ENCODE data around the gene LRTM1. TPM values are rescaled to one million over a fixed set of nuclear protein-coding genes. Genes with fewer than 3 reads are reported as not detected.

The LRTM1 gene
- total RNA-seq, 2 donors from 2014 or later, result not detected

GRCh38 chr3:54932606-54933005 is 4.7 kb upstream of the LRTM1 start:
- H3K9me3 Mint-ChIP-seq, result peaks cover 0 to 2% of the 10 kb centered on the region in 2 donors
- ATAC-seq (replicated peaks in 1 of 2) (no peak), DNase-seq (no peak)
- no peaks in the 10 kb centered on the region for H3K27me3 Mint-ChIP-seq (ENCODE audit: low read depth)
- H3K27ac Mint-ChIP-seq, result no peak overlapping the region
- no peak overlapping the region for H3K4me3 Mint-ChIP-seq
- no peaks in the 10 kb centered on the region for H3K4me1 Mint-ChIP-seq (ENCODE audit: low read depth)
- H3K36me3 Mint-ChIP-seq (ENCODE audit: insufficient read depth in 2 of 2), result no peaks in the 10 kb centered on the region

GRCh38 chr3:54931182-54931581 is 3.3 kb upstream of the LRTM1 start:
- Mint-ChIP-seq H3K9me3 (no peaks in the 10 kb centered on the region), H3K27me3 (ENCODE audit: low read depth) (no peaks in the 10 kb centered on the region), H3K4me1 (ENCODE audit: low read depth) (no peaks in the 10 kb centered on the region), H3K27ac (no peak overlapping the region), H3K36me3 (ENCODE audit: insufficient read depth in 2 of 2) (no peaks in the 10 kb centered on the region), H3K4me3 (no peak overlapping the region)
- DNase-seq (no peak), ATAC-seq (replicated peaks in 1 of 2) (no peak)

DNA sequence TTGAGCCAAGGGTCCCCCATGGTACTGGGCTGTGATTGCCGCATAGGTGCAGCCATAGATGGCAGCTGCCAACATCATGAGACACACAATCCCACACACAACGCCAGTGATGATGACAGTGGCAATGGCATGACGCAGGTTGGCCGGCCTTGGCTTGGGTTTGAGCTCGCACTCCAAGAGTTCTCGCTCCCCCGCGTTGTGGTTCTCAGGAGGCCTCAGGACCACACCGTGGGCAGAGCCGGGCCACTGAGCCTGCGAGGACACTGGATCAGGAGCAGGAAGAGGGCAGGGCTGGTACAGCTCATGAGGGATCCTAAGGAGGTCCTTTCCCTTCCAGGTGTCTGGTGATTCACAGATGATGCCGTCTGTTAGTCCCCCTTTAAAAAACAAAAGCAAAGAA is 9.3 kb downstream of the LRTM1 start:
- Mint-ChIP-seq H3K4me1 (ENCODE audit: low read depth) (no peaks in the 10 kb centered on the region), H3K4me3 (no peak overlapping the region), H3K27me3 (ENCODE audit: low read depth) (no peaks in the 10 kb centered on the region), H3K9me3 (peaks cover 0 to 5% of the 10 kb centered on the region in 2 donors), H3K27ac (no peak overlapping the region), H3K36me3 (ENCODE audit: insufficient read depth in 2 of 2) (no peaks in the 10 kb centered on the region)
- ATAC-seq (replicated peaks in 1 of 2), result no peak
- DNase-seq, result no peak

GRCh38 chr3:54917862-54918261 is 10.0 kb downstream of the LRTM1 start:
- Mint-ChIP-seq H3K27me3 (ENCODE audit: low read depth) (no peaks in the 10 kb centered on the region), H3K36me3 (ENCODE audit: insufficient read depth in 2 of 2) (no peaks in the 10 kb centered on the region), H3K9me3 (peaks cover under 1 to 2% of the 10 kb centered on the region in 2 donors), H3K27ac (no peak overlapping the region), H3K4me3 (no peak overlapping the region), H3K4me1 (ENCODE audit: low read depth) (no peaks in the 10 kb centered on the region)
- ATAC-seq (replicated peaks in 1 of 2) (no peak), DNase-seq (no peak)

- DNase-seq (no peak), ATAC-seq (replicated peaks in 1 of 2) (no peak)
- Mint-ChIP-seq H3K36me3 (ENCODE audit: insufficient read depth in 2 of 2) (no peaks in the 10 kb centered on the region), H3K4me1 (ENCODE audit: low read depth) (no peaks in the 10 kb centered on the region), H3K9me3 (peaks cover 4 to 7% of the 10 kb centered on the region in 2 donors), H3K27me3 (ENCODE audit: low read depth) (no peaks in the 10 kb centered on the region), H3K4me3 (no peak overlapping the region), H3K27ac (no peak overlapping the region)
These were observed 10.7 kb downstream of the LRTM1 start for GRCh38 chr3:54917174-54917573.

DNA sequence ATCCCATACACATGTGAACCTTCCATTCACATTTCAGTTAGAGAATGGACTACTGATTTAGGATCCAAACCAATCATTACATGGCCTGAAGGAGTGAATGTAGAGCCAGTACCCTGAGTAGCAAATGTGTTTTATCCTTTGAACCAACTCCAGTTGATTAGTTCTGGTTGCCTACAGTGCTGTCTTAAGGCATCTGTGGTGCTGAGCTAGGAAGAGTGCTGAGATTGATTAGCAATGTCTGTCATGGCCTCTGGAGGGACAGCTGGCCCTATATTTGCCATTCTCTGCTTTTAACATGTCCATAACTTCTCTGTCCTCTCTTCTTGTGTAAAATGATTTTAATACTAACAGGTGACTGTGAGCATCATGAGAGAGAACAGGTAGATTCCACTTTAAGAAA is 11.1 kb downstream of the LRTM1 start:
- no peak for DNase-seq
- H3K27ac Mint-ChIP-seq, result no peak overlapping the region
- H3K4me3 Mint-ChIP-seq, result no peak overlapping the region
- peaks cover 5 to 7% of the 10 kb centered on the region in 2 donors for H3K9me3 Mint-ChIP-seq
- H3K27me3 Mint-ChIP-seq (ENCODE audit: low read depth), result no peaks in the 10 kb centered on the region
- no peaks in the 10 kb centered on the region for H3K36me3 Mint-ChIP-seq (ENCODE audit: insufficient read depth in 2 of 2)
- ATAC-seq (replicated peaks in 1 of 2), result no peak
- no peaks in the 10 kb centered on the region for H3K4me1 Mint-ChIP-seq (ENCODE audit: low read depth)

DNA sequence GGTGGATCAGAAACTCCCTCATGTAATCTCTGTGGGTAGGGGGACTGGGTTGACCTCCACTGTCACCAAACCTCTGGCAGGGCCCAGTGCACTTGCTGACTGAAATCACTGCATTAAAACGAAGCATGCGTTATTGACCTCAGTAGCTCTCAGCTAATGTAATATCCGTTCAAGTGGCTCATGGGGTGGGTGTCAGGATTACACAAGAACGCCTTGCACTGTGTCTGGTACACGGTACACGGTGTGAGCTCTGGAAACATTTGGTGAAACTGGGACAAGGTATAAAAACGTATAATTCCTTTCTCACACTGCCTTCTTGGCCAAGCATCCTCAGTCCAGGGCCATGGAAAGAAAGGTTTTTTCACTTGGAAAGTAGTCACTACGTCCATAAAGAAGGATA is 11.9 kb downstream of the LRTM1 start:
- Mint-ChIP-seq H3K9me3 (peaks cover 5 to 12% of the 10 kb centered on the region in 2 donors), H3K4me3 (no peak overlapping the region), H3K27ac (no peak overlapping the region), H3K4me1 (ENCODE audit: low read depth) (no peaks in the 10 kb centered on the region), H3K27me3 (ENCODE audit: low read depth) (no peaks in the 10 kb centered on the region), H3K36me3 (ENCODE audit: insufficient read depth in 2 of 2) (no peaks in the 10 kb centered on the region)
- no peak for ATAC-seq (replicated peaks in 1 of 2)
- no peak for DNase-seq

DNA sequence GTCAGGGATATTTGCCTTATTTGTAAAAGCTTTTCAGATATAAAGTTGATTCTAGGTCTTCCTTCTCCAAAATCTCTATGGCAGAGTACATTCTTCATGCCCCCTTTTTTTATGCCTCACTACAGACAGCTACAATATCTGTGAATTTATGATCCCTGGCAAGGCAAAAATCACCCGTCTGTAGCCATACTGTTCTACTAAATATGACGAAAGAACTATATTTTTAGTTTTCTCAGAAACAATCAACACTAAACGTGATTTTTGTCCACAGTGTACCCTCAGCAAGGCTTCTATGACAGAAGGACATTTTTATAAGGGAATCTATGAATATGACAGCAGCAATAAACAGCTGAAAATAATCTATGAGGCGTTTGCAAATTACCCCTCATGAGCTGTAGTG is 12.7 kb downstream of the LRTM1 start:
- no peak overlapping the region for H3K27ac Mint-ChIP-seq
- no peak for DNase-seq
- no peaks in the 10 kb centered on the region for H3K4me1 Mint-ChIP-seq (ENCODE audit: low read depth)
- no peaks in the 10 kb centered on the region for H3K36me3 Mint-ChIP-seq (ENCODE audit: insufficient read depth in 2 of 2)
- ATAC-seq (replicated peaks in 1 of 2), result no peak
- no peak overlapping the region for H3K4me3 Mint-ChIP-seq
- H3K27me3 Mint-ChIP-seq (ENCODE audit: low read depth), result no peaks in the 10 kb centered on the region
- peaks cover 5 to 12% of the 10 kb centered on the region in 2 donors for H3K9me3 Mint-ChIP-seq

GRCh38 chr3:54914180-54914579 is 13.7 kb downstream of the LRTM1 start:
- DNase-seq (no peak), ATAC-seq (replicated peaks in 1 of 2) (no peak)
- Mint-ChIP-seq H3K36me3 (ENCODE audit: insufficient read depth in 2 of 2) (no peaks in the 10 kb centered on the region), H3K4me3 (no peak overlapping the region), H3K9me3 (peaks cover 5 to 12% of the 10 kb centered on the region in 2 donors), H3K27ac (no peak overlapping the region), H3K27me3 (ENCODE audit: low read depth) (no peaks in the 10 kb centered on the region), H3K4me1 (ENCODE audit: low read depth) (no peaks in the 10 kb centered on the region)

DNA sequence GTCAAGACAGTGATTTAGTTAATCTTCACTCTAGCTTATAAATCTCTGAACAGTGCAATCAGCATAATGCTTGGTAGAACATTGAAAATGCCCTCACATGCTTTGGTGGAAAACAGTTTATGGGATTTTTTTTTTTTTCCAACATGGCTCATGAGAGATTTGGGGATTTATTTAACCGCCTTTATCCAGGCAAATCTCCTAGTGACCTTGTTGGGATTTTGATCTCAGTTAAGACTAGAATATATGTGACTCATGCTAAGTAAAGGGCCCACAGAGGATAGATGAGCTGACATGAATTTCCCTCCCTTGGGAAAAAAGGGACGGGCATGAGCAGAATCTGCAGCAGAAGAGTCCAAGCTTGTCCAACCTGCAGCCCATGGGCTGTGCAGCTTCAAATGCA is 18.7 kb downstream of the LRTM1 start:
- H3K4me1 Mint-ChIP-seq (ENCODE audit: low read depth), result no peaks in the 10 kb centered on the region
- H3K36me3 Mint-ChIP-seq (ENCODE audit: insufficient read depth in 2 of 2), result no peaks in the 10 kb centered on the region
- ATAC-seq (replicated peaks in 1 of 2), result no peak
- no peak for DNase-seq
- peaks cover 5 to 12% of the 10 kb centered on the region in 2 donors for H3K9me3 Mint-ChIP-seq
- no peak overlapping the region for H3K4me3 Mint-ChIP-seq
- H3K27ac Mint-ChIP-seq, result no peak overlapping the region
- no peaks in the 10 kb centered on the region for H3K27me3 Mint-ChIP-seq (ENCODE audit: low read depth)

DNA sequence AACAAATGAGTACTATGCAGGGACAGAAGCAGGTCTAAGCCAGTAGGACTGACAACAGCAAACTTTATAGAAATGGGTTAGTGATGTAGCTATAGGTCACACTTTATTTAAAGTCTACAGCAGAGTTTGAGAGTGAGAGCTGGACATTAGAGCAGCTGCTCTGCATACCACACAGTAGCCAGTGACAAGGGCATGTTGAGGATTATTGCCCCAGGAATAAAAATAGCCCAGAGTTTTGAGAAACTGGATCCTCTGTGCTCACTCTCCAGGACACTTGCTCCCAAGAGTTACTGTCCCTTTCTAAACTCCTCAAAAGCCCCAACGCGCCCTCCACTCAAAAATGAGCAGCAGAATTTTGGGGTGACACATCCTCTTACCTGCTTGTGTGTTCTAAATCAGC is 21.1 kb downstream of the LRTM1 start:
- no peak for ATAC-seq (replicated peaks in 1 of 2)
- Mint-ChIP-seq H3K27ac (no peak overlapping the region), H3K9me3 (peaks cover 0 to 5% of the 10 kb centered on the region in 2 donors), H3K4me1 (ENCODE audit: low read depth) (no peaks in the 10 kb centered on the region), H3K36me3 (ENCODE audit: insufficient read depth in 2 of 2) (no peaks in the 10 kb centered on the region), H3K27me3 (ENCODE audit: low read depth) (no peaks in the 10 kb centered on the region), H3K4me3 (no peak overlapping the region)
- DNase-seq, result no peak

GRCh38 chr3:54905920-54906319 is 21.9 kb downstream of the LRTM1 start:
- Mint-ChIP-seq H3K4me3 (no peak overlapping the region), H3K9me3 (no peaks in the 10 kb centered on the region), H3K4me1 (ENCODE audit: low read depth) (no peaks in the 10 kb centered on the region), H3K36me3 (ENCODE audit: insufficient read depth in 2 of 2) (no peaks in the 10 kb centered on the region), H3K27me3 (ENCODE audit: low read depth) (no peaks in the 10 kb centered on the region), H3K27ac (no peak overlapping the region)
- ATAC-seq (replicated peaks in 1 of 2) (no peak), DNase-seq (no peak)

- Mint-ChIP-seq H3K27ac (no peak overlapping the region), H3K36me3 (ENCODE audit: insufficient read depth in 2 of 2) (no peaks in the 10 kb centered on the region), H3K9me3 (no peaks in the 10 kb centered on the region), H3K4me3 (no peak overlapping the region), H3K4me1 (ENCODE audit: low read depth) (no peaks in the 10 kb centered on the region), H3K27me3 (ENCODE audit: low read depth) (no peaks in the 10 kb centered on the region)
- DNase-seq, result no peak
- ATAC-seq (replicated peaks in 1 of 2), result no peak
These were observed 22.5 kb downstream of the LRTM1 start for GRCh38 chr3:54905261-54905888.

DNA sequence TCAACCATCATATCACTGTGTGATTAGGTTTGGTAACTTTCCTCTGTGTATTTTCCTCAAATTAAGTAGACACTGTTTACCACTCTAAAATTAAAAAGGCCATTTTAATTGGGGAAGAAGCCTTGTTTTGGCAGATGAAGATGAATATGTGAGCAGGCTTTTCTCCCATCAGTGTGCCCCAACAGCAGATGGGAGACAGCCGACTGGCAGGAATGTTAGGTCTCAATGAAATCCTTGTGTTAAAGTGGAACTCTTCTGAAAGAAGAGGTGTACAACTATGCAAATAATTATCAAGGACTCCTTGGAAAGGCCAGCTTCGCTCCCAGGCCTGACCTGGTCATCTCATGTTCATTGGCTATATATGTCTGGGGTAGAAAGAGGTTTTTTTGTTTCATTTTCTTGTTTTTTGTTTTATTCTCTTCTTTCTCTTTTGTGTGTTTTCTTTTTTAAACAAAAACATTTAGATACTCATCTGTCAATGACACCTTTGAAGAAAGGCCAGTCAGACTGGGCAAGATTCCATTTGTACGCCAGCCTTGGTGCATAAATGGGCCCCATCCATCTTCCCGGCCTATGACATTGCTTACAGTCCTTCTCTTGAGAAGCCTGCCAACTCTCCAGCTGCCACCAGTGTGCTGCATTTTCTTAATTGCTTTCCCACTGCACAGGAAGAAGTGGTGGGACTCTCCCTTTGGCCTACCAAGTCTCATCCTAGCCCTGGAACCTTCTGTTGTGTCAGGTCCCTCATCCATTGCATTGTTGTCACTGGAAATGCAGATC is 25.8 kb downstream of the LRTM1 start:
- ATAC-seq (replicated peaks in 1 of 2), result no peak
- Mint-ChIP-seq H3K36me3 (ENCODE audit: insufficient read depth in 2 of 2) (no peaks in the 10 kb centered on the region), H3K27me3 (ENCODE audit: low read depth) (no peaks in the 10 kb centered on the region), H3K4me1 (ENCODE audit: low read depth) (no peaks in the 10 kb centered on the region), H3K4me3 (no peak overlapping the region), H3K9me3 (no peaks in the 10 kb centered on the region), H3K27ac (no peak overlapping the region)
- DNase-seq, result no peak

Data from activated T-cell treated with anti-CD3 and anti-CD28 coated beads, Interleukin-2, amount 50 U/mL, for 72 hours (primary cell).